ENCODE data around the gene TMEM255B.
A peak's percentile ranks its signal among the peaks of the same experiment; 100 is the strongest.
"Not testable (repeated sequence)": the region's sequence is repeated elsewhere in the genome, so short reads cannot be mapped to it uniquely, and the experiment has no call there.

Gene TMEM255B

GRCh38 chr13:113819731-113820715, 61.0 kb downstream of the TMEM255B start:
- peak in 1 of 3 experiments; percentile 62 for DNase-seq

- DNase-seq, result peak; percentile 89 to 94 (median 91)
Observed at GRCh38 chr13:113820813-113821651, 62.0 kb downstream of the TMEM255B start.

GRCh38 chr13:113821847-113822246, 62.8 kb downstream of the TMEM255B start:
- DNase-seq, result no peak

- no peak for DNase-seq
Observed at GRCh38 chr13:113822266-113822665, 63.2 kb downstream of the TMEM255B start.

- no peak for DNase-seq
Observed at GRCh38 chr13:113822956-113823744, 64.1 kb downstream of the TMEM255B start.

GRCh38 chr13:113823771-113824170, 64.7 kb downstream of the TMEM255B start:
- no peak for DNase-seq

GRCh38 chr13:113825841-113826240, 66.8 kb downstream of the TMEM255B start:
- DNase-seq, result no peak

- not testable (repeated sequence) for DNase-seq
Observed at GRCh38 chr13:113826446-113826845, 67.4 kb downstream of the TMEM255B start.

- no peak for DNase-seq
Observed at GRCh38 chr13:113827021-113827420, 68.0 kb downstream of the TMEM255B start.

- DNase-seq, result no peak
Observed at GRCh38 chr13:113828282-113828825, 69.3 kb downstream of the TMEM255B start.

GRCh38 chr13:113830426-113830950, 71.5 kb downstream of the TMEM255B start:
- peak in 1 of 3 experiments; percentile 19 for DNase-seq

GRCh38 chr13:113831061-113831460, 72.0 kb downstream of the TMEM255B start:
- DNase-seq, result no peak

- no peak for DNase-seq
Observed at GRCh38 chr13:113832205-113832604, 73.2 kb downstream of the TMEM255B start.

- DNase-seq, result no peak
Observed at GRCh38 chr13:113832631-113833030, 73.6 kb downstream of the TMEM255B start.

- DNase-seq, result no peak
Observed at GRCh38 chr13:113833111-113833830, 74.2 kb downstream of the TMEM255B start.

- not testable (repeated sequence) for DNase-seq
Observed at GRCh38 chr13:113834006-113834405, 75.0 kb downstream of the TMEM255B start.

GRCh38 chr13:113834496-113835200, 75.6 kb downstream of the TMEM255B start:
- peak in 1 of 3 experiments; percentile 14 for DNase-seq

GRCh38 chr13:113835461-113836270, 76.6 kb downstream of the TMEM255B start:
- DNase-seq, result peak; percentile 88 to 96 (median 95)

- peak; percentile 53 to 83 (median 76) for DNase-seq
Observed at GRCh38 chr13:113836768-113837559, 77.9 kb downstream of the TMEM255B start.

Data from NCI-H1417 (cell line).